H9 (cell line): ENCODE measurements around the gene PIAS4. TPM values are rescaled to one million over a fixed set of nuclear protein-coding genes. Genes with fewer than 3 reads are reported as not detected.
A peak's percentile ranks its signal among the peaks of the same experiment; 100 is the strongest.

Experiments used
- DNase-seq: peaks from one replicate; pipeline ENCODE4 v3.0.0-alpha.2; 2017
- H2AFZ ChIP-seq: one replicate; pipeline ENCODE4 v1.6.1; 2013; ENCODE audit warnings: mild to moderate bottlenecking, low read length, control low read depth, moderate library complexity
- H2AK5ac ChIP-seq: 2 replicates; pipeline ENCODE4 v1.6.1; 2013; ENCODE audit warnings: low read length, control low read depth, mixed read lengths; ENCODE audit not compliant: insufficient read length
- H2BK120ac ChIP-seq: one replicate; pipeline ENCODE4 v1.6.1; 2013; ENCODE audit warnings: low read depth, mild to moderate bottlenecking, low read length, control low read depth, inconsistent platforms; ENCODE audit not compliant: poor library complexity, severe bottlenecking
- H2BK12ac ChIP-seq: 2 replicates; pipeline ENCODE4 v1.6.1; 2013; ENCODE audit warnings: low read length, control low read depth, mixed read lengths, low read depth; ENCODE audit not compliant: insufficient read length
- H2BK15ac ChIP-seq: 2 replicates; pipeline ENCODE4 v1.6.1; 2013; ENCODE audit warnings: low read depth, low read length, control low read depth
- H2BK20ac ChIP-seq: one replicate; pipeline ENCODE4 v1.6.1; 2013; ENCODE audit warnings: low read depth, mild to moderate bottlenecking, low read length, control low read depth, inconsistent platforms; ENCODE audit not compliant: poor library complexity, severe bottlenecking
- H2BK5ac ChIP-seq: 2 replicates; pipeline ENCODE4 v1.6.1; 2013; ENCODE audit warnings: low read length, control low read depth, mixed read lengths; ENCODE audit not compliant: insufficient read length
- H3K14ac ChIP-seq: 2 replicates; pipeline ENCODE4 v1.6.1; 2013; ENCODE audit warnings: low read length, control low read depth; ENCODE audit not compliant: insufficient read depth
- H3K18ac ChIP-seq: 2 replicates; pipeline ENCODE4 v1.6.1; 2013; ENCODE audit warnings: low read depth, mild to moderate bottlenecking, mixed read lengths, low read length, control low read depth; ENCODE audit not compliant: insufficient read length
- H3K23ac ChIP-seq: 2 replicates; pipeline ENCODE4 v1.6.1; 2013; ENCODE audit warnings: low read length, control low read depth, mixed read lengths, low read depth; ENCODE audit not compliant: insufficient read length
- H3K23me2 ChIP-seq: 2 replicates; pipeline ENCODE4 v1.6.1; 2013; ENCODE audit warnings: low read depth, mild to moderate bottlenecking, mixed read lengths, low read length, control low read depth; ENCODE audit not compliant: insufficient read length, poor library complexity, severe bottlenecking
- H3K27ac ChIP-seq: 2 replicates; pipeline ENCODE4 v1.5.1; 2013; ENCODE audit warnings: low read length, control low read depth, mixed read lengths, low read depth; ENCODE audit not compliant: insufficient read length
- H3K27me3 ChIP-seq: 2 replicates; pipeline ENCODE4 v1.6.1; 2013; ENCODE audit warnings: low read length, control low read depth, inconsistent platforms; ENCODE audit not compliant: insufficient read depth
- H3K4ac ChIP-seq: 2 replicates; pipeline ENCODE4 v1.6.1; 2013; ENCODE audit warnings: low read depth, mild to moderate bottlenecking, control low read depth, inconsistent platforms, low read length, moderate library complexity
- H3K4me1 ChIP-seq: 2 replicates; pipeline ENCODE4 v1.6.1; 2013; ENCODE audit warnings: low read length, control low read depth, inconsistent platforms; ENCODE audit not compliant: insufficient read depth
- H3K4me2 ChIP-seq: 2 replicates; pipeline ENCODE4 v1.6.1; 2013; ENCODE audit warnings: low read length, control low read depth, mixed read lengths; ENCODE audit not compliant: insufficient read length, insufficient read depth
- H3K56ac ChIP-seq: 2 replicates; pipeline ENCODE4 v1.6.1; 2013; ENCODE audit warnings: low read depth, mild to moderate bottlenecking, mixed read lengths, low read length, control low read depth; ENCODE audit not compliant: insufficient read length
- H3K79me1 ChIP-seq: 2 replicates; pipeline ENCODE4 v1.6.1; 2013; ENCODE audit warnings: low read depth, mild to moderate bottlenecking, moderate library complexity, low read length, control low read depth, inconsistent platforms; ENCODE audit not compliant: insufficient read depth, poor library complexity, severe bottlenecking
- H3K79me2 ChIP-seq: 2 replicates; pipeline ENCODE4 v1.6.1; 2013; ENCODE audit warnings: low read length, control low read depth, inconsistent platforms; ENCODE audit not compliant: insufficient read depth
- H3K9ac ChIP-seq: 2 replicates; pipeline ENCODE4 v1.6.1; 2013; ENCODE audit warnings: low read length, control low read depth, mixed read lengths; ENCODE audit not compliant: insufficient read length; ENCODE audit errors: extremely low read depth
- H3K9me3 ChIP-seq: one replicate; pipeline ENCODE4 v1.6.1; 2013; ENCODE audit warnings: low read depth, low read length, inconsistent platforms; ENCODE audit not compliant: control insufficient read depth
- H3T11ph ChIP-seq: one replicate; pipeline ENCODE4 v1.6.1; 2013; ENCODE audit warnings: mild to moderate bottlenecking, low read length, control low read depth, inconsistent platforms
- H4K20me1 ChIP-seq: one replicate; pipeline ENCODE4 v1.6.1; 2013; ENCODE audit not compliant: control insufficient read depth, insufficient read length, insufficient read depth
- H4K5ac ChIP-seq: 2 replicates; pipeline ENCODE4 v1.6.1; 2013; ENCODE audit warnings: low read depth, mild to moderate bottlenecking, mixed read lengths, low read length, control low read depth; ENCODE audit not compliant: insufficient read length
- H4K8ac ChIP-seq: replicated peaks from 2 replicates; pipeline ENCODE4 v1.6.1; 2013; ENCODE audit warnings: low read length, control low read depth, mixed read lengths, low read depth; ENCODE audit not compliant: insufficient read length
- H4K91ac ChIP-seq: 2 replicates; pipeline ENCODE4 v1.6.1; 2013; ENCODE audit warnings: low read depth, mild to moderate bottlenecking, moderate library complexity, mixed read lengths, low read length, control low read depth; ENCODE audit not compliant: insufficient read length
- H3K27ac Mint-ChIP-seq, 3 experiments: 2 replicates in 2 of 3; 3 replicates in 1 of 3; pipeline ENCODE4 v1.8.0; 2020 to 2021; ENCODE audit warnings: mixed read lengths in 3 of 3, mild to moderate bottlenecking in 1 of 3, moderate library complexity in 1 of 3
- H3K27me3 Mint-ChIP-seq: 2 replicates; pipeline ENCODE4 v1.8.0; 2021; ENCODE audit warnings: low read depth, mild to moderate bottlenecking, moderate library complexity, mixed read lengths
- H3K36me3 Mint-ChIP-seq, 3 experiments: 2 replicates in 2 of 3; 3 replicates in 1 of 3; pipeline ENCODE4 v1.8.0; 2020 to 2021; ENCODE audit warnings: low read depth in 3 of 3, mixed read lengths in 3 of 3; ENCODE audit not compliant: insufficient read depth in 1 of 3
- H3K4me1 Mint-ChIP-seq, 2 experiments: 2 replicates each; pipeline ENCODE4 v1.8.0; 2020; ENCODE audit warnings: mixed read lengths in 2 of 2
- H3K4me3 Mint-ChIP-seq, 2 experiments: 2 replicates in 1 of 2; 3 replicates in 1 of 2; pipeline ENCODE4 v1.8.0; 2020 to 2021; ENCODE audit warnings: mild to moderate bottlenecking in 2 of 2, mixed read lengths in 2 of 2, moderate library complexity in 1 of 2
- H3K9me3 Mint-ChIP-seq, 2 experiments: 2 replicates in 1 of 2; 3 replicates in 1 of 2; pipeline ENCODE4 v1.8.0; 2020; ENCODE audit warnings: mild to moderate bottlenecking in 2 of 2, mixed read lengths in 2 of 2, moderate library complexity in 1 of 2
- CTCF ChIP-seq: fragments of 200-600 bp; sonication (generic); conservative IDR thresholded peaks from 3 replicates; pipeline ENCODE4 v1.8.0; 2021; ENCODE audit warnings: antibody characterized with exemption, mild to moderate bottlenecking
- WGBS: extraction: QIAGEN DNeasy Blood & Tissue Kit; methylation state at CpG from one replicate; pipeline ENCODE4 v1.1.7; 2013; ENCODE audit warnings: missing lambda C conversion rate, low lambda C conversion rate, mixed read lengths; ENCODE audit not compliant: insufficient read length; ENCODE audit errors: extremely low coverage; 5-methylcytosine and 5-hydroxymethylcytosine counted together
- total RNA-seq: library from RNA; stranded (reverse); gene quantifications from 2 replicates; pipeline ENCODE4 v1.2.1, GENCODE V29; 2021

The PIAS4 gene
- total RNA-seq, 1 experiment from 2014 or later: 52.0 TPM

GRCh38 chr19:3970313-3970807 is 37.2 kb upstream of the PIAS4 start:
- H2AFZ ChIP-seq: no peak overlapping the region
- peaks cover 2% of the 10 kb centered on the region for H3K27me3 Mint-ChIP-seq
- H4K20me1 ChIP-seq: no peaks in the 10 kb centered on the region

More at GRCh38 chr19:3970313-3970807, 37.2 kb upstream of the PIAS4 start:
- peaks cover 13% of the 10 kb centered on the region; the same call in 1 of the 2 replicates for H3K79me2 ChIP-seq
- H3K4me2 ChIP-seq: peak overlapping the region; percentile 96
- Mint-ChIP-seq H3K4me1 (peaks cover 22 to 31% of the 10 kb centered on the region in 2 experiments), H3K4me3 (peak overlapping the region; percentile 94 to 95), H3K36me3 (peaks cover 16 to 46% (median 35%) of the 10 kb centered on the region in 3 experiments; a peak in 6 of 7 replicates), H3K27ac (peak overlapping the region; percentile 98 to 99 (median 99); a peak in 6 of 7 replicates), H3K9me3 (no peaks in the 10 kb centered on the region)
- H2BK120ac ChIP-seq: no peak overlapping the region
- no peak overlapping the region for H3K56ac ChIP-seq
- peak overlapping the region; percentile 78 for H3K9ac ChIP-seq
- no peaks in the 10 kb centered on the region for H3K27me3 ChIP-seq
- H2AK5ac ChIP-seq: no peak overlapping the region
- H3K4ac ChIP-seq: no peak overlapping the region; the same call in 1 of the 2 replicates
- no peak overlapping the region for H4K5ac ChIP-seq
- H3K14ac ChIP-seq: peak overlapping the region; percentile 88; the same call in 1 of the 2 replicates
- H2BK12ac ChIP-seq: no peak overlapping the region
- no peak overlapping the region for H3K23ac ChIP-seq
- no CpG with 5 or more reads among the region's 22 CpGs for WGBS
- no peak overlapping the region for H2BK5ac ChIP-seq
- no peak overlapping the region for H4K91ac ChIP-seq
- H3K9me3 ChIP-seq: no peaks in the 10 kb centered on the region
- H4K8ac ChIP-seq: no peak overlapping the region
- H3T11ph ChIP-seq: no peak overlapping the region
- no peak for DNase-seq
- no peak for TF ChIP-seq CTCF
- H3K18ac ChIP-seq: peak overlapping the region; percentile 91
- peaks cover 13% of the 10 kb centered on the region for H3K23me2 ChIP-seq
- H2BK20ac ChIP-seq: no peak overlapping the region
- peaks cover 2% of the 10 kb centered on the region; the same call in 1 of the 2 replicates for H3K4me1 ChIP-seq
- H2BK15ac ChIP-seq: no peak overlapping the region
- no peak overlapping the region for H3K27ac ChIP-seq
- peaks cover 7% of the 10 kb centered on the region for H3K79me1 ChIP-seq
